H9 (cell line): Measurements from ENCODE around the gene MEA1. TPM values are rescaled to one million over a fixed set of nuclear protein-coding genes. Genes with fewer than 3 reads are reported as not detected.

ENCODE experiments used
- DNase-seq: peaks from one replicate; pipeline ENCODE4 v3.0.0-alpha.2; 2017
- H2AFZ ChIP-seq: one replicate; pipeline ENCODE4 v1.6.1; 2013; ENCODE audit warnings: mild to moderate bottlenecking, low read length, control low read depth, moderate library complexity
- H2AK5ac ChIP-seq: 2 replicates; pipeline ENCODE4 v1.6.1; 2013; ENCODE audit warnings: low read length, control low read depth, mixed read lengths; ENCODE audit not compliant: insufficient read length
- H2BK120ac ChIP-seq: one replicate; pipeline ENCODE4 v1.6.1; 2013; ENCODE audit warnings: low read depth, mild to moderate bottlenecking, low read length, control low read depth, inconsistent platforms; ENCODE audit not compliant: poor library complexity, severe bottlenecking
- H2BK12ac ChIP-seq: 2 replicates; pipeline ENCODE4 v1.6.1; 2013; ENCODE audit warnings: low read length, control low read depth, mixed read lengths, low read depth; ENCODE audit not compliant: insufficient read length
- H2BK15ac ChIP-seq: 2 replicates; pipeline ENCODE4 v1.6.1; 2013; ENCODE audit warnings: low read depth, low read length, control low read depth
- H2BK20ac ChIP-seq: one replicate; pipeline ENCODE4 v1.6.1; 2013; ENCODE audit warnings: low read depth, mild to moderate bottlenecking, low read length, control low read depth, inconsistent platforms; ENCODE audit not compliant: poor library complexity, severe bottlenecking
- H2BK5ac ChIP-seq: 2 replicates; pipeline ENCODE4 v1.6.1; 2013; ENCODE audit warnings: low read length, control low read depth, mixed read lengths; ENCODE audit not compliant: insufficient read length
- H3K14ac ChIP-seq: 2 replicates; pipeline ENCODE4 v1.6.1; 2013; ENCODE audit warnings: low read length, control low read depth; ENCODE audit not compliant: insufficient read depth
- H3K18ac ChIP-seq: 2 replicates; pipeline ENCODE4 v1.6.1; 2013; ENCODE audit warnings: low read depth, mild to moderate bottlenecking, mixed read lengths, low read length, control low read depth; ENCODE audit not compliant: insufficient read length
- H3K23ac ChIP-seq: 2 replicates; pipeline ENCODE4 v1.6.1; 2013; ENCODE audit warnings: low read length, control low read depth, mixed read lengths, low read depth; ENCODE audit not compliant: insufficient read length
- H3K23me2 ChIP-seq: 2 replicates; pipeline ENCODE4 v1.6.1; 2013; ENCODE audit warnings: low read depth, mild to moderate bottlenecking, mixed read lengths, low read length, control low read depth; ENCODE audit not compliant: insufficient read length, poor library complexity, severe bottlenecking
- H3K27ac ChIP-seq: 2 replicates; pipeline ENCODE4 v1.5.1; 2013; ENCODE audit warnings: low read length, control low read depth, mixed read lengths, low read depth; ENCODE audit not compliant: insufficient read length
- H3K27me3 ChIP-seq: 2 replicates; pipeline ENCODE4 v1.6.1; 2013; ENCODE audit warnings: low read length, control low read depth, inconsistent platforms; ENCODE audit not compliant: insufficient read depth
- H3K4ac ChIP-seq: 2 replicates; pipeline ENCODE4 v1.6.1; 2013; ENCODE audit warnings: low read depth, mild to moderate bottlenecking, control low read depth, inconsistent platforms, low read length, moderate library complexity
- H3K4me1 ChIP-seq: 2 replicates; pipeline ENCODE4 v1.6.1; 2013; ENCODE audit warnings: low read length, control low read depth, inconsistent platforms; ENCODE audit not compliant: insufficient read depth
- H3K4me2 ChIP-seq: 2 replicates; pipeline ENCODE4 v1.6.1; 2013; ENCODE audit warnings: low read length, control low read depth, mixed read lengths; ENCODE audit not compliant: insufficient read length, insufficient read depth
- H3K56ac ChIP-seq: 2 replicates; pipeline ENCODE4 v1.6.1; 2013; ENCODE audit warnings: low read depth, mild to moderate bottlenecking, mixed read lengths, low read length, control low read depth; ENCODE audit not compliant: insufficient read length
- H3K79me1 ChIP-seq: 2 replicates; pipeline ENCODE4 v1.6.1; 2013; ENCODE audit warnings: low read depth, mild to moderate bottlenecking, moderate library complexity, low read length, control low read depth, inconsistent platforms; ENCODE audit not compliant: insufficient read depth, poor library complexity, severe bottlenecking
- H3K79me2 ChIP-seq: 2 replicates; pipeline ENCODE4 v1.6.1; 2013; ENCODE audit warnings: low read length, control low read depth, inconsistent platforms; ENCODE audit not compliant: insufficient read depth
- H3K9ac ChIP-seq: 2 replicates; pipeline ENCODE4 v1.6.1; 2013; ENCODE audit warnings: low read length, control low read depth, mixed read lengths; ENCODE audit not compliant: insufficient read length; ENCODE audit errors: extremely low read depth
- H3K9me3 ChIP-seq: one replicate; pipeline ENCODE4 v1.6.1; 2013; ENCODE audit warnings: low read depth, low read length, inconsistent platforms; ENCODE audit not compliant: control insufficient read depth
- H3T11ph ChIP-seq: one replicate; pipeline ENCODE4 v1.6.1; 2013; ENCODE audit warnings: mild to moderate bottlenecking, low read length, control low read depth, inconsistent platforms
- H4K20me1 ChIP-seq: one replicate; pipeline ENCODE4 v1.6.1; 2013; ENCODE audit not compliant: control insufficient read depth, insufficient read length, insufficient read depth
- H4K5ac ChIP-seq: 2 replicates; pipeline ENCODE4 v1.6.1; 2013; ENCODE audit warnings: low read depth, mild to moderate bottlenecking, mixed read lengths, low read length, control low read depth; ENCODE audit not compliant: insufficient read length
- H4K8ac ChIP-seq: replicated peaks from 2 replicates; pipeline ENCODE4 v1.6.1; 2013; ENCODE audit warnings: low read length, control low read depth, mixed read lengths, low read depth; ENCODE audit not compliant: insufficient read length
- H4K91ac ChIP-seq: 2 replicates; pipeline ENCODE4 v1.6.1; 2013; ENCODE audit warnings: low read depth, mild to moderate bottlenecking, moderate library complexity, mixed read lengths, low read length, control low read depth; ENCODE audit not compliant: insufficient read length
- H3K27ac Mint-ChIP-seq, 3 experiments: 2 replicates in 2 of 3; 3 replicates in 1 of 3; pipeline ENCODE4 v1.8.0; 2020 to 2021; ENCODE audit warnings: mixed read lengths in 3 of 3, mild to moderate bottlenecking in 1 of 3, moderate library complexity in 1 of 3
- H3K27me3 Mint-ChIP-seq: 2 replicates; pipeline ENCODE4 v1.8.0; 2021; ENCODE audit warnings: low read depth, mild to moderate bottlenecking, moderate library complexity, mixed read lengths
- H3K36me3 Mint-ChIP-seq, 3 experiments: 2 replicates in 2 of 3; 3 replicates in 1 of 3; pipeline ENCODE4 v1.8.0; 2020 to 2021; ENCODE audit warnings: low read depth in 3 of 3, mixed read lengths in 3 of 3; ENCODE audit not compliant: insufficient read depth in 1 of 3
- H3K4me1 Mint-ChIP-seq, 2 experiments: 2 replicates each; pipeline ENCODE4 v1.8.0; 2020; ENCODE audit warnings: mixed read lengths in 2 of 2
- H3K4me3 Mint-ChIP-seq, 2 experiments: 2 replicates in 1 of 2; 3 replicates in 1 of 2; pipeline ENCODE4 v1.8.0; 2020 to 2021; ENCODE audit warnings: mild to moderate bottlenecking in 2 of 2, mixed read lengths in 2 of 2, moderate library complexity in 1 of 2
- H3K9me3 Mint-ChIP-seq, 2 experiments: 2 replicates in 1 of 2; 3 replicates in 1 of 2; pipeline ENCODE4 v1.8.0; 2020; ENCODE audit warnings: mild to moderate bottlenecking in 2 of 2, mixed read lengths in 2 of 2, moderate library complexity in 1 of 2
- WGBS: extraction: QIAGEN DNeasy Blood & Tissue Kit; methylation state at CpG from one replicate; pipeline ENCODE4 v1.1.7; 2013; ENCODE audit warnings: missing lambda C conversion rate, low lambda C conversion rate, mixed read lengths; ENCODE audit not compliant: insufficient read length; ENCODE audit errors: extremely low coverage; 5-methylcytosine and 5-hydroxymethylcytosine counted together
- total RNA-seq: library from RNA; stranded (reverse); gene quantifications from 2 replicates; pipeline ENCODE4 v1.2.1, GENCODE V29; 2021
- TF ChIP-seq, protein P1 (sequence below): fragments of 200-600 bp; sonication (generic); conservative IDR thresholded peaks from 3 replicates; pipeline ENCODE4 v1.8.0; 2021; ENCODE audit warnings: antibody characterized with exemption, mild to moderate bottlenecking

MEA1 gene
- total RNA-seq, 1 experiment from 2014 or later: 113 TPM

GRCh38 chr6:43054206-43054943 lies 40.6 kb upstream of the MEA1 start:
- H2BK12ac ChIP-seq: no peak overlapping the region
- peaks cover 3% of the 10 kb centered on the region for H3K79me1 ChIP-seq
- H4K91ac ChIP-seq: no peak overlapping the region
- no peak overlapping the region for H2BK120ac ChIP-seq
- no peak overlapping the region for H2BK5ac ChIP-seq
- no peak overlapping the region for H2BK20ac ChIP-seq
- H3K4me1 ChIP-seq: 0 out of 2 replicates have a peak, but pooled peaks cover 4% of the 10 kb centered on the region
- no peak overlapping the region for H3K14ac ChIP-seq
- peaks cover 31 to 53% (median 52%) of the 10 kb centered on the region in 3 experiments for H3K36me3 Mint-ChIP-seq
- H3K56ac ChIP-seq: no peak overlapping the region
- no peak overlapping the region for H3T11ph ChIP-seq
- H3K27ac ChIP-seq: no peak overlapping the region
- H2AK5ac ChIP-seq: no peak overlapping the region
- H3K4me1 Mint-ChIP-seq: peaks cover 30 to 32% of the 10 kb centered on the region in 2 experiments
- H3K27ac Mint-ChIP-seq: peak overlapping the region; percentile 85 to 97 (median 94); a peak in 6 of 7 replicates
- peak overlapping the region; percentile 17 for H3K18ac ChIP-seq
- H3K4me2 ChIP-seq: peak overlapping the region; percentile 52
- no peak overlapping the region for H3K23ac ChIP-seq
- no peaks in the 10 kb centered on the region for H4K20me1 ChIP-seq
- H3K4ac ChIP-seq: no peak overlapping the region
- H4K5ac ChIP-seq: no peak overlapping the region
- no peaks in the 10 kb centered on the region for H3K9me3 ChIP-seq
- peak; percentile 36 for DNase-seq
- no peak overlapping the region for H4K8ac ChIP-seq
- no peaks in the 10 kb centered on the region; the same call in 1 of the 2 replicates for H3K27me3 Mint-ChIP-seq
- H3K27me3 ChIP-seq: no peaks in the 10 kb centered on the region
- peaks cover 0 to 3% of the 10 kb centered on the region in 2 experiments; a peak in 1 of 5 replicates for H3K9me3 Mint-ChIP-seq
- H2AFZ ChIP-seq: no peak overlapping the region
- TF ChIP-seq, protein P1, sequence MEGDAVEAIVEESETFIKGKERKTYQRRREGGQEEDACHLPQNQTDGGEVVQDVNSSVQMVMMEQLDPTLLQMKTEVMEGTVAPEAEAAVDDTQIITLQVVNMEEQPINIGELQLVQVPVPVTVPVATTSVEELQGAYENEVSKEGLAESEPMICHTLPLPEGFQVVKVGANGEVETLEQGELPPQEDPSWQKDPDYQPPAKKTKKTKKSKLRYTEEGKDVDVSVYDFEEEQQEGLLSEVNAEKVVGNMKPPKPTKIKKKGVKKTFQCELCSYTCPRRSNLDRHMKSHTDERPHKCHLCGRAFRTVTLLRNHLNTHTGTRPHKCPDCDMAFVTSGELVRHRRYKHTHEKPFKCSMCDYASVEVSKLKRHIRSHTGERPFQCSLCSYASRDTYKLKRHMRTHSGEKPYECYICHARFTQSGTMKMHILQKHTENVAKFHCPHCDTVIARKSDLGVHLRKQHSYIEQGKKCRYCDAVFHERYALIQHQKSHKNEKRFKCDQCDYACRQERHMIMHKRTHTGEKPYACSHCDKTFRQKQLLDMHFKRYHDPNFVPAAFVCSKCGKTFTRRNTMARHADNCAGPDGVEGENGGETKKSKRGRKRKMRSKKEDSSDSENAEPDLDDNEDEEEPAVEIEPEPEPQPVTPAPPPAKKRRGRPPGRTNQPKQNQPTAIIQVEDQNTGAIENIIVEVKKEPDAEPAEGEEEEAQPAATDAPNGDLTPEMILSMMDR: no peak
- WGBS: no CpG with 5 or more reads among the region's 17 CpGs
- peaks cover 7% of the 10 kb centered on the region for H3K23me2 ChIP-seq
- H3K79me2 ChIP-seq: peaks cover 10% of the 10 kb centered on the region; the same call in 1 of the 2 replicates
- no peak overlapping the region for H3K9ac ChIP-seq
- H3K4me3 Mint-ChIP-seq: peak overlapping the region; percentile 94
- no peak overlapping the region for H2BK15ac ChIP-seq
